ENCODE measurements around the gene RO60. TPM values are rescaled to one million over a fixed set of nuclear protein-coding genes. Genes with fewer than 3 reads are reported as not detected.

Gene RO60
- polyA plus RNA-seq, 1 donor from 2014 or later = 36.7 TPM

DNA sequence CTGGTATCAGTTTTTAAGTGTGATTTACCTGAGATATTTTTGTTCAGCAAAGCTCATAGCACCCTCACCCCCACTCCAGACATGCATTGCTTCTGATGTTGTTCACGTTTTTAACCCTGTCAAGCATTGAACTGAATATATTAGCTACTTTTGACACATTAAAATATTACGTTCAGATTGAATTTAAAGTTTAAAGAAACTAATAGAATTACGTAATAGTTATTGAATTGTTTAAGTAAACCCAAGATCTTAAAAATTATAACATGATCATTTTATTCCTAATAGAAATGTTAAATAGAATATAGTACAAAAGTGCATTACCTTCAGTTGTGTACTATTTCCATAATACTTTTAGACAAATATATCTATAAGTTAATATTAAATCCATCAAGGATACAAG is 26.9 kb downstream of the RO60 start:
- Histone ChIP-seq H3K36me3 (ENCODE audit: insufficient read depth, low read length) (peaks cover 27% of the 10 kb centered on the region), H2AFZ (ENCODE audit: low read depth, low read length) (no peak overlapping the region), H3K79me2 (replicated peaks; ENCODE audit: insufficient read depth, low read length) (no peaks in the 10 kb centered on the region), H3K9ac (ENCODE audit: low read length) (no peak overlapping the region), H3K27ac (ENCODE audit: low read length) (no peak overlapping the region), H3K27me3 (ENCODE audit: insufficient read depth, low read depth, low read length) (no peaks in the 10 kb centered on the region), H3F3A (ENCODE audit: insufficient read depth, low read length, poor library complexity, severe bottlenecking) (no peaks in the 10 kb centered on the region), H3K9me3 (ENCODE audit: low read length) (no peaks in the 10 kb centered on the region), H3K4me2 (ENCODE audit: low read length) (no peak overlapping the region), H3K4me3 (ENCODE audit: low read length) (no peak overlapping the region), H4K20me1 (ENCODE audit: insufficient read depth) (no peaks in the 10 kb centered on the region), H3K9me2 (ENCODE audit: insufficient read depth, low read length) (no peaks in the 10 kb centered on the region)
- TF ChIP-seq, protein P1, sequence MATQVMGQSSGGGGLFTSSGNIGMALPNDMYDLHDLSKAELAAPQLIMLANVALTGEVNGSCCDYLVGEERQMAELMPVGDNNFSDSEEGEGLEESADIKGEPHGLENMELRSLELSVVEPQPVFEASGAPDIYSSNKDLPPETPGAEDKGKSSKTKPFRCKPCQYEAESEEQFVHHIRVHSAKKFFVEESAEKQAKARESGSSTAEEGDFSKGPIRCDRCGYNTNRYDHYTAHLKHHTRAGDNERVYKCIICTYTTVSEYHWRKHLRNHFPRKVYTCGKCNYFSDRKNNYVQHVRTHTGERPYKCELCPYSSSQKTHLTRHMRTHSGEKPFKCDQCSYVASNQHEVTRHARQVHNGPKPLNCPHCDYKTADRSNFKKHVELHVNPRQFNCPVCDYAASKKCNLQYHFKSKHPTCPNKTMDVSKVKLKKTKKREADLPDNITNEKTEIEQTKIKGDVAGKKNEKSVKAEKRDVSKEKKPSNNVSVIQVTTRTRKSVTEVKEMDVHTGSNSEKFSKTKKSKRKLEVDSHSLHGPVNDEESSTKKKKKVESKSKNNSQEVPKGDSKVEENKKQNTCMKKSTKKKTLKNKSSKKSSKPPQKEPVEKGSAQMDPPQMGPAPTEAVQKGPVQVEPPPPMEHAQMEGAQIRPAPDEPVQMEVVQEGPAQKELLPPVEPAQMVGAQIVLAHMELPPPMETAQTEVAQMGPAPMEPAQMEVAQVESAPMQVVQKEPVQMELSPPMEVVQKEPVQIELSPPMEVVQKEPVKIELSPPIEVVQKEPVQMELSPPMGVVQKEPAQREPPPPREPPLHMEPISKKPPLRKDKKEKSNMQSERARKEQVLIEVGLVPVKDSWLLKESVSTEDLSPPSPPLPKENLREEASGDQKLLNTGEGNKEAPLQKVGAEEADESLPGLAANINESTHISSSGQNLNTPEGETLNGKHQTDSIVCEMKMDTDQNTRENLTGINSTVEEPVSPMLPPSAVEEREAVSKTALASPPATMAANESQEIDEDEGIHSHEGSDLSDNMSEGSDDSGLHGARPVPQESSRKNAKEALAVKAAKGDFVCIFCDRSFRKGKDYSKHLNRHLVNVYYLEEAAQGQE (IDR thresholded peaks at IDR 0.05; ENCODE audit: borderline replicate concordance) = no peak
- no peak for TF ChIP-seq POLR2AphosphoS5 (IDR thresholded peaks at IDR 0.05)
- TF ChIP-seq EP300 (conservative IDR thresholded peaks at IDR 0.05; ENCODE audit: poor library complexity, severe bottlenecking) = no peak
- TF ChIP-seq EZH2 (IDR thresholded peaks at IDR 0.05; ENCODE audit: borderline replicate concordance, insufficient read depth, low read length, poor library complexity, severe bottlenecking) = no peak
- TF ChIP-seq TAF1 (IDR thresholded peaks at IDR 0.05; ENCODE audit: low read depth) = no peak
- no peak for TF ChIP-seq MXI1 (conservative IDR thresholded peaks at IDR 0.05; ENCODE audit: poor library complexity, severe bottlenecking)
- TF ChIP-seq SMC3 (conservative IDR thresholded peaks at IDR 0.05; ENCODE audit: poor library complexity) = no peak
- TF ChIP-seq, protein P2, sequence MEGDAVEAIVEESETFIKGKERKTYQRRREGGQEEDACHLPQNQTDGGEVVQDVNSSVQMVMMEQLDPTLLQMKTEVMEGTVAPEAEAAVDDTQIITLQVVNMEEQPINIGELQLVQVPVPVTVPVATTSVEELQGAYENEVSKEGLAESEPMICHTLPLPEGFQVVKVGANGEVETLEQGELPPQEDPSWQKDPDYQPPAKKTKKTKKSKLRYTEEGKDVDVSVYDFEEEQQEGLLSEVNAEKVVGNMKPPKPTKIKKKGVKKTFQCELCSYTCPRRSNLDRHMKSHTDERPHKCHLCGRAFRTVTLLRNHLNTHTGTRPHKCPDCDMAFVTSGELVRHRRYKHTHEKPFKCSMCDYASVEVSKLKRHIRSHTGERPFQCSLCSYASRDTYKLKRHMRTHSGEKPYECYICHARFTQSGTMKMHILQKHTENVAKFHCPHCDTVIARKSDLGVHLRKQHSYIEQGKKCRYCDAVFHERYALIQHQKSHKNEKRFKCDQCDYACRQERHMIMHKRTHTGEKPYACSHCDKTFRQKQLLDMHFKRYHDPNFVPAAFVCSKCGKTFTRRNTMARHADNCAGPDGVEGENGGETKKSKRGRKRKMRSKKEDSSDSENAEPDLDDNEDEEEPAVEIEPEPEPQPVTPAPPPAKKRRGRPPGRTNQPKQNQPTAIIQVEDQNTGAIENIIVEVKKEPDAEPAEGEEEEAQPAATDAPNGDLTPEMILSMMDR (IDR thresholded peaks at IDR 0.05; ENCODE audit: poor library complexity, severe bottlenecking) = no peak
- no peak for TF ChIP-seq RAD21 (conservative IDR thresholded peaks at IDR 0.05)

DNA sequence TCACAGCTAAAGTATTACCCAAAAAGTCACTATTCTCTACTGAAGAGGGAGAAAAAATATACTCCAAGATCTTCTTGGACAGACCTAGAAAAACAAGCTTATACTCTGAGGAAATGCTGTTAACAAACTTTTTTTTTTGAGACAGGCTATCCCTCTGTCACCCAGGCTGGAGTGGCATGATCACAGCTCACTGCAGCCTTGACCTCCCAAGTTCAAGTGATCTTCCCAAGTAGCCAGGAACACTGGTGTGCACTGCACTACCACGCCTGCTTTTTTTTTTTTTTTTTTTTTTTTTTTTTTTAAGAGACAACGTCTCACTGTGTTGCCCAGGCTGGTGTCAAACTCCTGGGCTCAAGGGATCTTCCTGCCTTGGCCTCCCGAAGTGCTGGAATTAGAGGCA is 28.5 kb downstream of the RO60 start:
- H3K27me3 ChIP-seq (ENCODE audit: insufficient read depth, low read depth, low read length) = no peaks in the 10 kb centered on the region
- no peaks in the 10 kb centered on the region for H3F3A ChIP-seq (ENCODE audit: insufficient read depth, low read length, poor library complexity, severe bottlenecking)
- TF ChIP-seq TAF1 (IDR thresholded peaks at IDR 0.05; ENCODE audit: low read depth) (no peak), POLR2AphosphoS5 (IDR thresholded peaks at IDR 0.05) (no peak), MXI1 (conservative IDR thresholded peaks at IDR 0.05; ENCODE audit: poor library complexity, severe bottlenecking) (no peak), EP300 (conservative IDR thresholded peaks at IDR 0.05; ENCODE audit: poor library complexity, severe bottlenecking) (no peak), SMC3 (conservative IDR thresholded peaks at IDR 0.05; ENCODE audit: poor library complexity) (no peak), RAD21 (conservative IDR thresholded peaks at IDR 0.05) (no peak)
- TF ChIP-seq, protein P1 (IDR thresholded peaks at IDR 0.05; ENCODE audit: borderline replicate concordance) = no peak
- H3K27ac ChIP-seq (ENCODE audit: low read length) = no peak overlapping the region
- no peak overlapping the region for H3K9ac ChIP-seq (ENCODE audit: low read length)
- H3K9me3 ChIP-seq (ENCODE audit: low read length) = no peaks in the 10 kb centered on the region
- no peak overlapping the region for H2AFZ ChIP-seq (ENCODE audit: low read depth, low read length)
- H3K4me3 ChIP-seq (ENCODE audit: low read length) = no peak overlapping the region
- no peaks in the 10 kb centered on the region for H3K9me2 ChIP-seq (ENCODE audit: insufficient read depth, low read length)
- H3K4me2 ChIP-seq (ENCODE audit: low read length) = no peak overlapping the region
- H4K20me1 ChIP-seq (ENCODE audit: insufficient read depth) = no peaks in the 10 kb centered on the region
- no peaks in the 10 kb centered on the region for H3K79me2 ChIP-seq (replicated peaks; ENCODE audit: insufficient read depth, low read length)
- peaks cover 16% of the 10 kb centered on the region for H3K36me3 ChIP-seq (ENCODE audit: insufficient read depth, low read length)
